ENCODE data around the gene CASS4. TPM values are rescaled to one million over a fixed set of nuclear protein-coding genes. Genes with fewer than 3 reads are reported as not detected.

The CASS4 gene
- total RNA-seq, 4 donors from 2014 or later = 1.1 to 1.4 (median 1.1) TPM; not detected in 1

- Histone ChIP-seq H3K36me3 (peaks cover 0 to 20% (median 6%) of the 10 kb centered on the region in 4 donors), H3K4me1 (peaks cover 7 to 32% (median 28%) of the 10 kb centered on the region in 4 donors), H3K27me3 (no peaks in the 10 kb centered on the region), H3K9me3 (no peaks in the 10 kb centered on the region), H3K27ac (peak within 1 kb of the TSS; percentile 88 to 93 (median 90)), H3K4me3 (peak within 1 kb of the TSS; percentile 59 to 94 (median 66))
- TF ChIP-seq EP300 (IDR thresholded peaks at IDR 0.05; ENCODE audit: low read depth) (peak; percentile 82), POLR2AphosphoS5 (IDR thresholded peaks at IDR 0.05) (peak; percentile 77 to 82 (median 80)), POLR2A (IDR thresholded peaks at IDR 0.05) (peak; percentile 57), CTCF (IDR thresholded peaks at IDR 0.05) (no peak)
- in situ Hi-C loops (cut with MboI; ENCODE audit: low pct_ligation_motif_present in 1 of 4, low pct_unique_long_range_greater_than_20kb in 1 of 4, low sequenced_read_pairs in 3 of 4) = no loop called here
- peak; percentile 99 for DNase-seq
- intact Hi-C loops (cut with DNase I; ENCODE audit: low total_unique reads) = no loop called here
- WGBS, 2 donors (ENCODE audit: low coverage in 1 of 2) = 1% methylated on average over 49 of the region's 53 CpGs; no CpG with 5 or more reads in 1 of the 2 donors
Observed at GRCh38 chr20:56392132-56392880, 19.8 kb upstream of the CASS4 start, which contains the start of the genes AURKA and CSTF1. Gene AURKA (minus strand): TSS chr20:56392215. CDS start chr20:56388197, 4,018 bp downstream. Gene CSTF1 (plus strand): TSS chr20:56392645. CDS start chr20:56395553, 2,908 bp downstream.

- Histone ChIP-seq H3K9me3 (no peaks in the 10 kb centered on the region), H3K27ac (peak overlapping the region; percentile 88 to 93 (median 90)), H3K4me1 (peaks cover 7 to 32% (median 28%) of the 10 kb centered on the region in 4 donors), H3K27me3 (no peaks in the 10 kb centered on the region), H3K4me3 (peak overlapping the region; percentile 55 to 94 (median 66)), H3K36me3 (peaks cover 0 to 27% (median 10%) of the 10 kb centered on the region in 4 donors)
- no peak for TF ChIP-seq POLR2AphosphoS5 (IDR thresholded peaks at IDR 0.05)
- TF ChIP-seq POLR2A (IDR thresholded peaks at IDR 0.05) = no peak
- TF ChIP-seq EP300 (IDR thresholded peaks at IDR 0.05; ENCODE audit: low read depth) = no peak
- TF ChIP-seq CTCF (IDR thresholded peaks at IDR 0.05) = no peak
- DNase-seq = no peak
- intact Hi-C loops (cut with DNase I; ENCODE audit: low total_unique reads) = no loop called here
- in situ Hi-C loops (cut with MboI; ENCODE audit: low pct_ligation_motif_present in 1 of 4, low pct_unique_long_range_greater_than_20kb in 1 of 4, low sequenced_read_pairs in 3 of 4) = no loop called here
- WGBS, 2 donors (ENCODE audit: low coverage in 1 of 2) = 1% methylated on average over 15 to 18 of the region's 18 CpGs
Observed at GRCh38 chr20:56392881-56393482, 19.1 kb upstream of the CASS4 start.

- intact Hi-C loops (cut with DNase I; ENCODE audit: low total_unique reads) = no loop called here
- no peak for DNase-seq
- Histone ChIP-seq H3K36me3 (peaks cover 0 to 34% (median 13%) of the 10 kb centered on the region in 4 donors), H3K4me3 (peak overlapping the region in 2 of 4 donors; percentile 69 to 94), H3K27ac (peak overlapping the region in 1 of 4 donors; percentile 93), H3K4me1 (peaks cover 7 to 32% (median 28%) of the 10 kb centered on the region in 4 donors), H3K27me3 (no peaks in the 10 kb centered on the region), H3K9me3 (no peaks in the 10 kb centered on the region)
- 67 to 75% methylated on average over 4 to 8 of the region's 8 CpGs for WGBS, 2 donors (ENCODE audit: low coverage in 1 of 2)
- in situ Hi-C loops (cut with MboI; ENCODE audit: low pct_ligation_motif_present in 1 of 4, low pct_unique_long_range_greater_than_20kb in 1 of 4, low sequenced_read_pairs in 3 of 4) = no loop called here
- no peak for TF ChIP-seq EP300 (IDR thresholded peaks at IDR 0.05; ENCODE audit: low read depth)
- no peak for TF ChIP-seq POLR2AphosphoS5 (IDR thresholded peaks at IDR 0.05)
- no peak for TF ChIP-seq POLR2A (IDR thresholded peaks at IDR 0.05)
- TF ChIP-seq CTCF (IDR thresholded peaks at IDR 0.05) = no peak
Observed at GRCh38 chr20:56393653-56394052, 18.4 kb upstream of the CASS4 start.

GRCh38 chr20:56395166-56395565, 16.9 kb upstream of the CASS4 start:
- Histone ChIP-seq H3K36me3 (peaks cover 0 to 46% (median 18%) of the 10 kb centered on the region in 4 donors), H3K27ac (no peak overlapping the region), H3K4me3 (no peak overlapping the region), H3K4me1 (peaks cover 7 to 34% (median 29%) of the 10 kb centered on the region in 4 donors), H3K9me3 (no peaks in the 10 kb centered on the region), H3K27me3 (no peaks in the 10 kb centered on the region)
- in situ Hi-C loops (cut with MboI; ENCODE audit: low pct_ligation_motif_present in 1 of 4, low pct_unique_long_range_greater_than_20kb in 1 of 4, low sequenced_read_pairs in 3 of 4) (loop anchor here in 1 of 4 donors (5.0 kb wide), 1 partner anchor 67 kb away; no protein-coding TSS in a partner anchor), intact Hi-C loops (cut with DNase I; ENCODE audit: low total_unique reads) (no loop called here)
- no peak for TF ChIP-seq EP300 (IDR thresholded peaks at IDR 0.05; ENCODE audit: low read depth)
- no peak for TF ChIP-seq POLR2AphosphoS5 (IDR thresholded peaks at IDR 0.05)
- TF ChIP-seq CTCF (IDR thresholded peaks at IDR 0.05) = no peak
- no peak for TF ChIP-seq POLR2A (IDR thresholded peaks at IDR 0.05)
- WGBS, 2 donors (ENCODE audit: low coverage in 1 of 2) = 70 to 86% methylated on average over 3 to 4 of the region's 4 CpGs
- no peak for DNase-seq

Measured in transverse colon (tissue), 4 donors.